Measurements from ENCODE around the gene TMEM117. TPM values are rescaled to one million over a fixed set of nuclear protein-coding genes. Genes with fewer than 3 reads are reported as not detected.

TMEM117 gene
- total RNA-seq, 2 donors from 2014 or later: 7.3 to 30.8 TPM

GRCh38 chr12:43931187-43931586, 95.3 kb downstream of the TMEM117 start:
- H3K27ac ChIP-seq: no peak overlapping the region
- ATAC-seq (ENCODE audit: insufficient number of reproducible peaks, low FRiP score, low read depth) (no peak), DNase-seq (ENCODE audit: low spot score) (no peak)
- H3K4me3 ChIP-seq: no peak overlapping the region
- H3K4me1 ChIP-seq (ENCODE audit: control insufficient read depth in 1 of 2, low read depth in 2 of 2): no peaks in the 10 kb centered on the region
- TF ChIP-seq CTCF (IDR thresholded peaks at IDR 0.05): no peak
- no peaks in the 10 kb centered on the region for H3K27me3 ChIP-seq (replicated peaks; ENCODE audit: insufficient read depth)
- no peaks in the 10 kb centered on the region for H3K36me3 ChIP-seq
- H3K9me3 ChIP-seq: peaks cover 11% of the 10 kb centered on the region

GRCh38 chr12:43935581-43935980, 99.7 kb downstream of the TMEM117 start:
- Histone ChIP-seq H3K4me3 (no peak overlapping the region), H3K9me3 (peaks cover 8% of the 10 kb centered on the region), H3K27me3 (replicated peaks; ENCODE audit: insufficient read depth) (no peaks in the 10 kb centered on the region), H3K36me3 (no peaks in the 10 kb centered on the region), H3K27ac (no peak overlapping the region), H3K4me1 (ENCODE audit: control insufficient read depth in 1 of 2, low read depth in 2 of 2) (no peaks in the 10 kb centered on the region)
- TF ChIP-seq CTCF (IDR thresholded peaks at IDR 0.05): no peak
- DNase-seq (ENCODE audit: low spot score) (no peak), ATAC-seq (ENCODE audit: insufficient number of reproducible peaks, low FRiP score, low read depth) (no peak)

DNA sequence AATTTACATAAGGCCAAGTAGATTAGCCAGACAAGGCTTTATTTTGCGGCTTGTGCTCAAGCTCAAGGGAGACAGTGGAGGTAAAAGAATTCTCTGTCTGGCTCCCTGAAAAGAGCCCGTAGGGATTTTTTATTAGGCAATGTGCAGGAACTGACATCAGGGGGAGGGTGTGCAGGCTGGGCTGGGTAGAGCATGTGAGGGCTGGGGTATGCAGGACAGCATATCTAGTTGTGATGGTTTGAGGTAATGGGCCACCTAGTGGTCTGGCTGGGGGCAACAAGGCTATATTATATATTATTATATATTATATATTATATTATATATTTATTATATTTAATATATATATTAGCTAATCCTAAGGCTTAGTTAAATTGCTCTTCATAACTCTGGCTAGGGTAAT, 102.1 kb downstream of the TMEM117 start:
- DNase-seq (ENCODE audit: low spot score) (no peak), ATAC-seq (ENCODE audit: insufficient number of reproducible peaks, low FRiP score, low read depth) (no peak)
- Histone ChIP-seq H3K4me1 (ENCODE audit: control insufficient read depth in 1 of 2, low read depth in 2 of 2) (no peaks in the 10 kb centered on the region), H3K4me3 (no peak overlapping the region), H3K27ac (no peak overlapping the region), H3K36me3 (no peaks in the 10 kb centered on the region), H3K9me3 (no peaks in the 10 kb centered on the region), H3K27me3 (replicated peaks; ENCODE audit: insufficient read depth) (no peaks in the 10 kb centered on the region)
- no peak for TF ChIP-seq CTCF (IDR thresholded peaks at IDR 0.05)

GRCh38 chr12:43942379-43942778, 106.5 kb downstream of the TMEM117 start:
- no peaks in the 10 kb centered on the region for H3K4me1 ChIP-seq (ENCODE audit: control insufficient read depth in 1 of 2, low read depth in 2 of 2)
- no peaks in the 10 kb centered on the region for H3K27me3 ChIP-seq (replicated peaks; ENCODE audit: insufficient read depth)
- no peaks in the 10 kb centered on the region for H3K9me3 ChIP-seq
- H3K4me3 ChIP-seq: no peak overlapping the region
- DNase-seq (ENCODE audit: low spot score): no peak
- no peak overlapping the region for H3K27ac ChIP-seq
- ATAC-seq (ENCODE audit: insufficient number of reproducible peaks, low FRiP score, low read depth): no peak
- TF ChIP-seq CTCF (IDR thresholded peaks at IDR 0.05): no peak
- no peaks in the 10 kb centered on the region for H3K36me3 ChIP-seq

DNA sequence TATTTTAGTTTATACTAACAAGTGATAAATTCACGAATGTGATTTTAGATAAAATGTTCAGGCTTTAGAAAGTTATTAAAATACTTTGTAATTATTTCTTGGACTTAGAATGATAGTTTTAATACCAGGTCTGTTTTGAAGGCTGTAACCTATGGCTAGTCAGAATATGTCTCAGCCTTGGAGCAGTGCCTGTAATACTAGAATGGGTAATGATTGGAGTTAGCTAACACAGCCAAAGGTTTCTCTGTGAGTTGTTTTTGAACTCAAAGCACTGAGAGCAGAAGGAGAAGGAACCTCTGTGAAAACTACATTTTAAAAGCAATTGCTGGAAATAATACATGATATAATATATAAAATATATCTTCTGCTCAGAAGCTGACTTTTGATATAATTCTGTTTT, 110.1 kb downstream of the TMEM117 start:
- no peak for DNase-seq (ENCODE audit: low spot score)
- H3K9me3 ChIP-seq: no peaks in the 10 kb centered on the region
- H3K27me3 ChIP-seq (replicated peaks; ENCODE audit: insufficient read depth): no peaks in the 10 kb centered on the region
- no peaks in the 10 kb centered on the region for H3K4me1 ChIP-seq (ENCODE audit: control insufficient read depth in 1 of 2, low read depth in 2 of 2)
- H3K4me3 ChIP-seq: no peak overlapping the region
- H3K36me3 ChIP-seq: no peaks in the 10 kb centered on the region
- no peak for TF ChIP-seq CTCF (IDR thresholded peaks at IDR 0.05)
- ATAC-seq (ENCODE audit: insufficient number of reproducible peaks, low FRiP score, low read depth): no peak
- H3K27ac ChIP-seq: no peak overlapping the region
